Ectodermal cell (in vitro differentiated cells): ENCODE results near the gene GCG.

ENCODE experiments used
- H3K27ac ChIP-seq: 2 replicates; pipeline ENCODE4 v1.7.0; 2013; ENCODE audit warnings: mild to moderate bottlenecking, low read depth, low read length; ENCODE audit not compliant: insufficient read depth, poor library complexity, severe bottlenecking
- H3K27me3 ChIP-seq: 2 replicates; pipeline ENCODE4 v1.7.0; 2013; ENCODE audit warnings: mild to moderate bottlenecking, low read length; ENCODE audit not compliant: insufficient read depth, control insufficient read depth, poor library complexity, severe bottlenecking
- H3K36me3 ChIP-seq: one replicate; pipeline ENCODE4 v1.7.0; 2013; ENCODE audit warnings: low read length; ENCODE audit not compliant: control insufficient read depth, insufficient read depth
- H3K4me1 ChIP-seq: one replicate; pipeline ENCODE4 v1.7.0; 2013; ENCODE audit warnings: low read length; ENCODE audit not compliant: control insufficient read depth, insufficient read depth
- H3K4me3 ChIP-seq: 2 replicates; pipeline ENCODE4 v1.7.0; 2013; ENCODE audit warnings: low read depth, low read length, control low read depth; ENCODE audit not compliant: insufficient read depth
- H3K9me3 ChIP-seq: 2 replicates; pipeline ENCODE4 v1.7.0; 2013; ENCODE audit warnings: mild to moderate bottlenecking, low read length, moderate library complexity; ENCODE audit not compliant: control insufficient read depth
- WGBS, 2 experiments: methylation state at CpG; one replicate each; pipeline ENCODE4 v1.1.7; 2013; ENCODE audit warnings: missing lambda C conversion rate in 2 of 2; 5-methylcytosine and 5-hydroxymethylcytosine counted together

Gene GCG

DNA sequence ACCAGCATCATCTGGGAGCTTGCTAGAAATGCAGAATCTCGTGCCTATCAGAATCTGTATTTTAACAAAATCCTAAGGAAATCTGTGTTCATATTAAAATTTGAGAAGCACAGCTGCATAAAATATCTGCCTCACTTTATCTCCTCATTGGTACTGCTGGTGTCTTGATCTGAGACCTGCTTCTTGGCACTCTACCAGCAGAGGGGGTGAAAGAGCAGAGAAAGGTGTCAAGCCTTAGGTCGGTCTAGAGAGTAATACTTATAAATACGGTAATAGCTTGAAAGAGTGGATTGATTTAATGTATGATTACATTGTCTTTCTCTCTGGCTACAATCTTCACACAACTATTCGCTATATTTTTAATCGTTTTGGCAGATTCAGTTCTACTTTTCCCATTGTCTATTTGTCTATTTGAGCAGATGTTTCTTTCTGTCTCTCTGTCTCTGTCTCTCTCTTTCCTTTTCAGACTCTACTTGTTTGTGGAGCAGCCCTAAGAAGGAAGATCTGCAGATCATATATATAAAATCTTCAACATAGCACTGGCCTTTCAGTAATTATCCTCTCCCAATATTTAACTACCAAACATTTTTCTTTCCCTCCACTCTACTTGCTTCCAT lies 1.7 kb upstream of the GCG start:
- Histone ChIP-seq H3K4me1 (no peaks in the 10 kb centered on the region), H3K36me3 (no peaks in the 10 kb centered on the region), H3K4me3 (no peak overlapping the region), H3K27ac (no peak overlapping the region), H3K27me3 (no peaks in the 10 kb centered on the region), H3K9me3 (no peaks in the 10 kb centered on the region)
- 5 to 12% methylated on average over 4 to 5 of the region's 5 CpGs for WGBS, 2 experiments

GRCh38 chr2:162149940-162150339 lies 2.1 kb downstream of the GCG start:
- no peaks in the 10 kb centered on the region for H3K27me3 ChIP-seq
- no peaks in the 10 kb centered on the region for H3K9me3 ChIP-seq
- WGBS, 2 experiments = 72 to 73% methylated on average over 7 of the region's 8 CpGs
- H3K4me1 ChIP-seq = no peaks in the 10 kb centered on the region
- no peaks in the 10 kb centered on the region for H3K36me3 ChIP-seq
- H3K4me3 ChIP-seq = no peak overlapping the region
- no peak overlapping the region for H3K27ac ChIP-seq

DNA sequence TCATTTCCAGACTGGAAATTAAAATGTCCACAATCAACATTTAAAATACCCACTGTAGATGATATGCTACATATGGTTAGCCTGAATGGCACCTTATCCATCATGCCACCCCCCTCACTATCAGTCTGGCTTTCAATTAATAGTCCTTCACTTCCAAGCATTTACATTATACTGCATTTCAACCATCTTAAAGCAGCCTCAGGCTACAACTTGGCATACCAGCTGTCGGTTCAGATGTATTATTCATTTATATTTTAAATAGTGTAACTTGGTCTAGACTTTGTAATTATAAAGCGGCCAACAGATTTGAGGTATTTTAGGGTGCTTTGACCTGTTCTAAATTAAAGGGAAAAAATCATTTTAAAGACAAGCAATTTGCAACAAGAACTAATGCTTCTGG lies 2.6 kb downstream of the GCG start:
- Histone ChIP-seq H3K4me3 (no peak overlapping the region), H3K9me3 (no peaks in the 10 kb centered on the region), H3K4me1 (no peaks in the 10 kb centered on the region), H3K36me3 (no peaks in the 10 kb centered on the region), H3K27me3 (no peaks in the 10 kb centered on the region), H3K27ac (no peak overlapping the region)
- 80 to 94% methylated on average over 1 to 2 of the region's 2 CpGs for WGBS, 2 experiments

DNA sequence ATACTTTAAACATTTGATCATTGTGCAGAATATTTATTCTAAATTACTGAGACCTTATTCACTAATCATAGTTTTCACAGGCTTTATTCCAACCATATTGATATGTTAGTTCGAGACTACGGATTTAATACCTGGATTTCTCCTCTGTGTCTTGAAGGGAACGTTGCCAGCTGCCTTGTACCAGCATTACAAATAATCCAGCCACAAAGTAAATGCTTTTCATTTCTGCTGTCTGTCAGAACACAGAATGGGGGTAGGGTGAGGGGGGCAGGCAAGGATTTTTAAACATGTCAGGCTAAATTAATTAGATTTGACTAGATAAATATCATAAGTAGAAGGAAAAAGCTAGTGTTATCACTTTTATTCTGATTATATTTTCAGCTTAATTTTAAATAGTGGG lies 3.1 kb downstream of the GCG start:
- Histone ChIP-seq H3K36me3 (no peaks in the 10 kb centered on the region), H3K4me3 (no peak overlapping the region), H3K27ac (no peak overlapping the region), H3K27me3 (no peaks in the 10 kb centered on the region), H3K9me3 (no peaks in the 10 kb centered on the region), H3K4me1 (no peaks in the 10 kb centered on the region)
- WGBS, 2 experiments = 82 to 86% methylated on average over 3 of the region's 3 CpGs

- 91 to 93% methylated on average over 4 of the region's 4 CpGs for WGBS, 2 experiments
- no peaks in the 10 kb centered on the region for H3K27me3 ChIP-seq
- no peak overlapping the region for H3K4me3 ChIP-seq
- H3K27ac ChIP-seq = no peak overlapping the region
- H3K36me3 ChIP-seq = no peaks in the 10 kb centered on the region
- no peaks in the 10 kb centered on the region for H3K4me1 ChIP-seq
- H3K9me3 ChIP-seq = no peaks in the 10 kb centered on the region
Observed at GRCh38 chr2:162143969-162144368, 8.1 kb downstream of the GCG start.

DNA sequence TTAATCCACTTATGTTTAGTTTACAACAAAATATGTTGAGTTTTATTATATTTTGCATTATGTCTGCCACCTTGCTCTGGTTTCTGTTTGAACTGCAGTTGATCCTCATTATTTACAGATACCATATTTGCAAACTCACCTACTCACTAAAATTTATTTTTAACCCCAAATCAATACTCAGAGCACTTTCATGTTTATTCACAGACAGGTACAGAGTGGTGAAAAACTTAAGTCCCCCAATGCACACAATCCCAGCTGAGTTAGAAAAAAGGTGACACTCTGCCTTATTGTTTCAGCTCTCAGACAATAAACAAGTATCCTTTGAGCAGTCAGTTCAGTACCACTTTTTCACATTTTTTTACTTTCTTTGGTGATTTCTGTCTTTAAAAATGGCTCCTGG lies 13.7 kb downstream of the GCG start:
- Histone ChIP-seq H3K27ac (no peak overlapping the region), H3K4me3 (no peak overlapping the region), H3K36me3 (no peaks in the 10 kb centered on the region), H3K9me3 (no peaks in the 10 kb centered on the region), H3K4me1 (no peaks in the 10 kb centered on the region), H3K27me3 (no peaks in the 10 kb centered on the region)

GRCh38 chr2:162127422-162127821 lies 24.6 kb downstream of the GCG start:
- H3K27ac ChIP-seq = no peak overlapping the region
- H3K4me3 ChIP-seq = no peak overlapping the region
- H3K4me1 ChIP-seq = no peaks in the 10 kb centered on the region
- WGBS, 2 experiments = 93 to 96% methylated on average over 2 of the region's 2 CpGs
- H3K36me3 ChIP-seq = no peaks in the 10 kb centered on the region
- no peaks in the 10 kb centered on the region for H3K27me3 ChIP-seq
- no peaks in the 10 kb centered on the region for H3K9me3 ChIP-seq

DNA sequence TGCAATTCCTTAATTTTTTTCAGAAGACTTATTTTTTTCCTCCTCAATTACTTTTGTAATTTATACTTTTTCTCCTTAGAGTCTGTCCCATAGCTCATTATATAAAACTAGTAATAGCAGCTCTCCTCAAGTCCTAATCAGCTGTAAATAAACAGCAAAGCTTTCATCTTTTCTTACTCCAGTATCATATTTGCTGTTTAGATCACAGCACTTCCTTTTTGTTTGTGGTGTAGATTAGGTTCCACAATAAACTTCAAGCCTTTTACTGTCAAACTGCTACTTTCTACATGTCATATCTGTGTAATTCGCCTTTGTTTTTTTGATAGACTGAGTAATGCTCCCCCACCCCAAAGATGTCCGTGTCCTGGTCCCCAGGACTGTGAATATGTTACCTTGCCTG lies 25.5 kb downstream of the GCG start:
- no peaks in the 10 kb centered on the region for H3K36me3 ChIP-seq
- no peak overlapping the region for H3K4me3 ChIP-seq
- WGBS, 2 experiments = 93 to 97% methylated on average over 2 of the region's 2 CpGs
- no peaks in the 10 kb centered on the region for H3K9me3 ChIP-seq
- no peaks in the 10 kb centered on the region for H3K4me1 ChIP-seq
- no peak overlapping the region for H3K27ac ChIP-seq
- no peaks in the 10 kb centered on the region for H3K27me3 ChIP-seq

DNA sequence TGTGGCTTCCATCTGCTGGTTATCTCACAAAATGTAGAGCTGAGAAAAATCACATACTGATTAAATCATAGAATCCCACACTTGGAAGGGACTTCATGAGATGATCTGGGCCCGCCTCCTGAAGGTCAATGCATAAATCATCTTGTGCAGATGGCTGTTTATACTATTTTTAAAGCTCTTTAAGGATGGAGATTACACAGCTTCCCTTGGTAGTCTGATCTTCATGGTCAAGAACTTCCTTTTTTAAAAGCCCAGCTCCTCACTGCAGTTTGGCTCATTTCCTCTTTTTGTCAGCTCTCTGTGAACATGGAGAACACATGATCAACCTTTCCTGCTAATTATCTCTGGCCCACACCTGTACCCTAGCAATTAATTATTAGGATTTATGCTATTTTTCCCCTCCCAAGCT lies 25.9 kb downstream of the GCG start:
- Histone ChIP-seq H3K4me1 (no peaks in the 10 kb centered on the region), H3K36me3 (no peaks in the 10 kb centered on the region), H3K4me3 (no peak overlapping the region), H3K27ac (no peak overlapping the region), H3K27me3 (no peaks in the 10 kb centered on the region), H3K9me3 (no peaks in the 10 kb centered on the region)
- WGBS, 2 experiments = 92 to 94% methylated on average over 1 of the region's 1 CpG

- H3K27ac ChIP-seq = no peak overlapping the region
- no peaks in the 10 kb centered on the region for H3K27me3 ChIP-seq
- H3K9me3 ChIP-seq = no peaks in the 10 kb centered on the region
- no peaks in the 10 kb centered on the region for H3K4me1 ChIP-seq
- 85 to 86% methylated on average over 2 of the region's 2 CpGs for WGBS, 2 experiments
- no peaks in the 10 kb centered on the region for H3K36me3 ChIP-seq
- no peak overlapping the region for H3K4me3 ChIP-seq
Observed at GRCh38 chr2:162125138-162125537, 26.9 kb downstream of the GCG start.
